Stomach (tissue), 4 donors: ENCODE data around the gene PRDX4.

Source experiments
- CTCF ChIP-seq, 7 experiments: fragments of 450-650 bp in 4 of 7; fragments of 200-600 bp in 3 of 7; sonication (generic) in 3 of 7; IDR thresholded peaks; one replicate each; pipeline ENCODE4 v1.5.1; 2016 to 2019; ENCODE audit warnings: antibody characterized with exemption in 7 of 7, control low read depth in 2 of 7, mild to moderate bottlenecking in 1 of 7
- EP300 ChIP-seq: sonication (generic); formaldehyde crosslinking; IDR thresholded peaks from one replicate; pipeline ENCODE4 v1.6.1; 2017; ENCODE audit warnings: antibody characterized with exemption
- POLR2A ChIP-seq, 4 donors: fragments of 450-650 bp; IDR thresholded peaks; one replicate each; pipeline ENCODE4 v1.6.1; 2016; ENCODE audit warnings: antibody characterized with exemption in 4 of 4, control low read depth in 2 of 4, mild to moderate bottlenecking in 1 of 4, moderate library complexity in 1 of 4
- POLR2AphosphoS5 ChIP-seq, 3 donors: sonication (generic); formaldehyde crosslinking; IDR thresholded peaks; one replicate each; pipeline ENCODE4 v1.6.1; 2016; ENCODE audit warnings: antibody characterized with exemption in 3 of 3

DNA sequence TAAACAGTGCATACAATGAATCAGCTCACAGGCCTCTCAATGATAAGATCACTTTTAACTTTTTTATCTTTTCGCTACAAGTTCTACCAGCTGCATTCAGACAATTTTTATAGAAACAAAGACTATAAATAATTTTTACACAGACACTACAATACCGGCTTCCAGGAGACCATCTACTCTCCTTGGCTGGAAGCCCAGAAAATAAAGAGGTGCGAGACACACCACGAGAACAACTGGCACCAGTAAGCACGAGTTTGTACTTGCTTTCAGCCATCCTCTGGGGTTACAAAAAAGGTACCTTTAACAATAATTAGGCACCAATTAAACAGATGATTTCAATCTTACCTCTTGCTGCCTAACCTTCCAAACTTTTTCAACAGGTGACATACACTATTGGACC is 11.2 kb upstream of the PRDX4 start:
- TF ChIP-seq CTCF (IDR thresholded peaks at IDR 0.05) = no peak
- TF ChIP-seq POLR2AphosphoS5 (IDR thresholded peaks at IDR 0.05) = no peak
- TF ChIP-seq POLR2A (IDR thresholded peaks at IDR 0.05) = no peak
- TF ChIP-seq EP300 = no peak
